HG02970 (cell line): ENCODE results near the gene RTL9.
"Not testable (repeated sequence)": the region's sequence is repeated elsewhere in the genome, so short reads cannot be mapped to it uniquely, and the experiment has no call there.

Source experiments
- ATAC-seq: cut with Tn5 transposase; IDR thresholded peaks from one replicate; pipeline ENCODE4 v1.9.1; 2021; ENCODE audit warnings: mild to moderate bottlenecking, moderate library complexity, moderate number of reproducible peaks; ENCODE audit not compliant: unreplicated experiment, low FRiP score

RTL9 gene

DNA sequence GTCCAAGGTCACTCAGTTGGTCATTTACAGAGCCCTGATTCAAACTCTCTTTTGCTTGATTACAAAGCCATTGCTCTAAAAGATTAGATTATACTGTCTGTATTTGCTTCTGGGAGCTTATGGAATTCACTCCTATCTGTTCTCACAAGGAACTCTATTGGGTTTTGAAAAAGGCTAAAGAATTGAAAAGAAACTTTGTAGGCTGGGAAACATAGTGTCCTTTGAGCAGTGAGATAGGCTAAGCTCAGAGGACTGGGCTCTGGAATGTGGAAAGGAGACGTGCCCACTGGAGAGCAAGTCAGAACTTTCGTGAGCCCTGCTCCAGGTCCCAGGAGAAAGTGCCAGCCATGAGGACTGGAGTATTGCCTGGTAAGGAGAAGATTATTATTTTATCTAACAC lies at the start of gene RTL9:
Gene RTL9, plus strand, starts transcription at position 301 of the 400 bp plus-strand sequence. CDS start 91,770 bp downstream, outside the sequence.
- ATAC-seq, result no peak

DNA sequence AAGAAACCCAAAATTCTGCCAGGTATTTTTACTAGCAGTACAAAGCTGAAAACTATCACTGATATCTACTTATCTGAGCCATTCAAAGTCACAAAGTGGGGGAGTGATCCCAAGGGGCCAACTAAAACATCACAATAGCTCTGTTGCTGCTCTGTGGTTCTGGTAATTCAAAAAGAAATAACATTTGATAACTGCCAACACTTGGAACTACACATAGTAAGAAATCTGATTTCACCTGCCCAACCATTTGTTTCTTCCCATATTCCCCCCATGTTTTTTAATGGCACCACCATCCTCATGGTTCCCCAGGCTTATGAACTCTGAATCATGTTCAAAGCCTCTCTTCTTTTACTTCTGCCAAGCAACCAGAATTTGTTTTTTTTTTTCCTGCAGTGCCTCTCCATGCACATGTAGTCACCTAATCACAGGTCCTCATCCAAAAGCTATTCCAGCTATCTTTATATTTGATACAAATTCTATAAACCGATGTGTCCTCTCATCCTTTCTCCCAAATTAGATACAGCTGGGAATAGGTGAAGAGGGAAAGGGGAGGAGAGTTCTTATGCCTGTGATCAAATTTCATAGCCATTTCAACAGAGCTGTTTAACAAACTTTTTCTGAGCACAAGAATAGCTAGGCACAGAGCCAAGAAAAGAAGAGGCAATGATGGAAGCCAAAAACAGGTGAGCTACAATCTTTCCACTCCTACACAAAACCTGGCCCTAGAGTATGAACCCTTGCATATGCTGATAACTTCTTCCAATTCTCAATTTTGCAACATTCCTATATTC lies 48.5 kb upstream of the RTL9 start:
- ATAC-seq, result no peak

DNA sequence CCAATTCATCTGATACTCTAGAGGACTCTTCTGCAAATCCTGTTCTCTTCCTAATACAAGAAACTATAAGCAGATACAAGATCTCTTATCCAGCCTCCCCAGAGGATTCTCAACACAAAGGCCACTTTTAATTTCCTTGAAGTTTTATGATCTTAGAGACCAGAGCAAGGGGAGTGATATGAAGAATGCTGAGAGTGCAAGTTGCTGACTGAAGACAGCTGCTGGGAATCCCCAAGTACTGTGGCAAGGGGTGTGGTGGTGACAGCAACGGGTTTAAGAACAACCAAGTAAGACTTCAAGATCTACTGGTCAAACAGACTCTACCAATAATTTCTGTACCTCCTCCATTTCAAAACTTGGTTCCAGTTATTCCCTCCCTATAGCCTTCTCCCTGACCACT lies 47.8 kb upstream of the RTL9 start:
- ATAC-seq, result no peak

DNA sequence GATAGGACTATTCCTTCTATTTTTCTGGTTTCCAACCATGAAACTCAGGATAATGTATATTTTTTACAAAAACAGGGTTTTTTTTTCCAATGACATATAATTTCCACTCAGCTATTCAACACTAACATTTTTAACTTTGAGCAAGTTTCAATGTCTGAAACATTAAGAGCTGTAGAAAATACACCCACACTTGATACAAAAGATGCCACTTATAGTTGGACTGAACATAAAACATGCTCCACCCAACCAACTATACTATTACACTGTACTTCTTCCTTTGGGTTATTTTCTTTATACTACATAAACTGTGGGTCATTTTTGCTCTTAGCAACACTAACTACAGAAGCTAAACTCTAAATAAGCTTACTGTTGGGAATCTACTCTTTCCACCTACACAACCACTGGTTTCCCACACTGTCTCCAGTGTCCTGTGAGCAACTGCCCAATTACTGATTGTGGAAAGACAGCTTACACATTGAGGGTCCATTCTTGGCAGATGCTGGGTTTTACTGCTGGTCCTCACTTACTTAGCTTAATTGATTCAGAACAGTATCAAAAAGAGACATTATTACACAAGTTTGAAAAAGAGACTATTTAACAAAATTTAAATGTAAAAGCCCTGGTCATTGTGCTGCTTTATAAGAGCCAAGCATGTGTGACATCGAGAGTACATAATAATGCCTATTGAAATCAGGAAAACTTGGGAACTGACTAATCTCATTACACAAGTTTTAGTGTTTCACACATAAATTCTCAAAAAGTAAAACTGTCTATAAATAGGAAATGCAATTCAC lies 47.0 kb upstream of the RTL9 start:
- ATAC-seq, result no peak

DNA sequence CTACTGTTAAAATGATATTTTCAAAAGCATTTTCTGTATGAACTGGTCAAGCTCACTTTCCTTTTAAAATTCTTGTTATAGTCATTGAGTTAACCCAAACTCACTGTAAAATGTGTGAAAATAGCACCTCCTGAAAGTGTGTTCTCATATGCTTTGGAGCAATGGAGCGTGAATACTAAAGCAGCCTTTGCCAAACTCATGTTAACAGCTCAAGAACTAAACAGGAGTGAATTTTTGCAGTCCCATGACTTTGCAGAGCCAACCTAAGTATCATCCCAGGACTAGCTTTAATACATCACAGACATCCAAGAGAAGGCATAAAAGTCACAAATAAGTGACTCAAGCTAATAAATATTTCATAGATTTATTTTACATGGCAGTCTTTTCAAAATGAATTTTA lies 43.1 kb upstream of the RTL9 start:
- ATAC-seq, result no peak

DNA sequence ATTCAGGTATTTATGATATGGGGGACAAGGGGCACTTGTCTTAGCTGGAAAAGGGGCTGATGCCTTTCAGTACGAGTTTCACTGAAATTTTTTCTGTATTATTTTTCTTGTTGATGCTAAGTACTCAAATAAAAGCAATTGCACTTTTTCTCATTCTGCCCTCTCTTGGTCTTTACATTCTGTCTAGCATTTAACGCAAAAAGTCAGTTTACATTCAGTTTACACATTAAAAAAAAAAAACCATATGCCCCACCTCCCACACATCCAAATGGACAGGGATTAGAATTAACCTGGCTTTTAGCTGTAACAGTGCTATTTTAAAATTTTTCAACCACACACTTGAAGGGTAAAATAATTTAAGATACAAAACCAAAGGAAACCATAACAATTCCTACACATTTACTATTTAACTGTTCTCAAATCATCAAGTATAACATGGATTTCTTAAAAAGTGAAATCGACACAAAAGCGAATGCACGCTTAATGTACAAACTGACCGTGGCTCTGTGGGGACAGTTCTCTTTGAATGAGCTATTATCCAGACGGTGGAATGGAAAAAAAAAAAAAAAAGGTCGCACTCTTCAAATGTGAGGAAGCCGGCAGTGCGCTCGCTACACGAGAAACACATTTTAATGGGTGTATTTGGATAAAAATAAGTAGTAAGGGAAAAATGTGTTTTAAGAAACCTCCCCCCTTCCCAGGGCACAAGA lies 42.1 kb upstream of the RTL9 start:
- ATAC-seq, result no peak

DNA sequence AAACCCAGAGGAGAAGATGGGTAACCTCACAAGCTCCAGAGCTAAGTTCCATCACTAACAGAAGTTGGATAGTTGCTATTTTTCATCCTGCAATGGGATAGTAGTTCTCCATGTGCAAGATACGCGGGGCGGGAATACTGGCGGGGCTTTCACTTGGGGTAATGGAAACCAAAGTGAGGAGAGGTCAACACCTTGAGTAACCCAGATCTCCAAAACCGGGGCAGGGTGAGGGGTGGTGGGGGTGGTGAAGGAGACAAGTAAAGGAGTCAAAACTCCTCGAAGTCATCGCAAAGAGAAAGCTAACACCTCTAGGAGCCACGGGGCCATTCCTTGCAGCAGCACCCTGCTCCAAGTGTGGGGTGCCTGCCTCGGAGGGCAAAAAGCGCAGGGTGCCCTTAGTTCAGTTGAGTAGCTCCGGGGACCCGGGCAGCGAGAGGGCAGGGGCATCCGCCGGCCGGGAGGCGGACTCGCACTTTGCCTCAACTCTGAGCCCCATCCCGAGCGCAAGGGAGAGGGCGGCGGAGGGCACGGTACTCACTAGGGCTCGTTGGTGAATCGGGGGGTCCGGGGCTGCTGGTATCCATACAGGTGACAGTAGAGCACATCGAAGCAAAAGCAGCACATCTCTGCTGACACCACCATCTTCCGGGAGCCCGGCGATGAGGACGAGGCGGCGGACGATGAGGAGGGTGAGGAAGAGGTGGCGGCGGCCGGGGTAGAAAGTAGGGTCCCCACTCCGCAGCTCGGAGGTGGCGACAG lies 41.4 kb upstream of the RTL9 start:
- no peak for ATAC-seq

DNA sequence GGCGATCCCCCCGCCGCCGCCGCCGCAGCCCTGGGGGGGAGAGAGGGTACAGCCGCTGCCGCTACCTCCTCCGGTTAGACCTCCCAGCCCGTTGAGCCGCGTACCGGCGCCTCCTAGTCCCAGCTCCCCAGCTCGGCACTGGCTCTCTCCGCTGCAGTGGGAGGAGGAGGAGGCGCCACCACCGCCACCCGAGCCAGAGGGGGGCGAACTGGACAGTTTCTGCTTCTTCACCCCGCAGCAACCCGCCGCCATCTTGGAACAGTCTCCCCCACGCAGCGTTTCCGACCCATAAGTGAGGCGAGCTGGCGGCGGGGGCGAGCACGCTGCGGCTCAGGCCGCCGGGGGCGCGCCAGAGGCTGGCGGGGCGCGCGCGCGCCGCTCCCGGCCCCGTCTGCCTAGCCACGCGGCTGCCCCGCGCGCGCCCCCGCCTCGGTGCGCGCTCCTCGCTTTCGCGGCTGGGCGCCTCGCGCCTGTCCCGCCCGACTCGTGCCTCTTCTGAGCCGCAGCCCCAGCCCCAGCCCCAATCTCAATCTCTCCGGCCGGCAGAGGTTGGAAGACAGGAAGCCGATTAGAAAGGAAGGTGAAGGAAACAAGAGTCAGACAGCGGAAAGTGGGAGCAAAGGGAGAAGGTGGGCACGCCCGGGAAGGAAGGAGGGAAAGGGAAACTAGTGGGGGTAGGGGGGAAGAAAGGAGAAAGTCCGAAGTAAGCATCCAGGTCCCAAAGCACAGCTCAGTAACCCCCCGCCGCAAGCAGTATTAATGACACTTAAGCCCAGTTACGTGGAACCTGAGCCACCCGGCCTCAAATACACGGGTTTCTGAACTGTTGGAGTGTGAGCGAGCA lies 40.6 kb upstream of the RTL9 start, which contains the start of gene AMMECR1:
Gene AMMECR1, minus strand, starts transcription at position 266 of the 844 bp plus-strand sequence. Its CDS starts 14 bp downstream, at position 252.
- ATAC-seq, result peak; percentile 81

DNA sequence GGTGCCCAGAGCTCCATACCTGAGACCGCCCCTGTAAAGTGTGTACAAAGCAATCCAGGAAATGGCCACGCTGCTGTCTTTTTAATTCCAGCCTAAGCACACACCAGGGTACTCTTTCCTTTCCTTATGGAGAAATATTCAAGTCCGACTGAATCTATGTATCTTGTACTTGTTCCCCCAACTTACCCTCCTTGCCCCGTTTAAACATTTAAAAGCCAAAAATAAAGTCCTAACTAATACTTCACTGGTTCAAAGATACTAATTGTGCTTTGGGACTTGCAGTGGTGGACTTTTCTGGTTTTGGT lies 40.0 kb upstream of the RTL9 start:
- ATAC-seq, result peak; percentile 10

DNA sequence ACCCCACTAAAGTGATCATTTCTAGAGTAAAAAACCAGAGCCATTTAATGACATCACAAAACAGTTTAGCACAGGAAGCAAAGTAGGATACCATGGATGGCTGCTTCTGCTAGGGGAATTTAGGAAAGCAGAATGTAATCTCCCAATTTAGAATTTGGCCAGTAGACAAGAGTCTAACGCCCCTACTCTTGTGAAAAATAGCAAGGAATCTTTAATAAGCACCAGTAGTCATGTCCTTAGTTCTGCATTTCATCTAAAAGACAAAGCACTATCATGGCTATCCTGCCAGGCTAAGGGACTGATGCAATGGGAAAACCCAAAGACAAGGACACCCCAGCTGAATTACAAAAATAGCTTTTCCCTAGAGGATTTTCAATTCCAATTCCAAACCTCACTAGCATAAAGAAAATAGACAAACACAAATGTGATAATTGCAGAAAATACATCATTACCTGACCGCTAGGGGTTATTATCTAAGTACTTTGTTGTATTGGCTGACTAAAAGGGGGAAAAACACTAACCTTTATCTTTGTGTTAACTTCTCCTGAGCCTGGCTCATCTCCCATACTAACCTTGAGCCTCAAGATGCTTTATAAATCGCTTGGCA lies 38.2 kb upstream of the RTL9 start:
- ATAC-seq, result no peak

DNA sequence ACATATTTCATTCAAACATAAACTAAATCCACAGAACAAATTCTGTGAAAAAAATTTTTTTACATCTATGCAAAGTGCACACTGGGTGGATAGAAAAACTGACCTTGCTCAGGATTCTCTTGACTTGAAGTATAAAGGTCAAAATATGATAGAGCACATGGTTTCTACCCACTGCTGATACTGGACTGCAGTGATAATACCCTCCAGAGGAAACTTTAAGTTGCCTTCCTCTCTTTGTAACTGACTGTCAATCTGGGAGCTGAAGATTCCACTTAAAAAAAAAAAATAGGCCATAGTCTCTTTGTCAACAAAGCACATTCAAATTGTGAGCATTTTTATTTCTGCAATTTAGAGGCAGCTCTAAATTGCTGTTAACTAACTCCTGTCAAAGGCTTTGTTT lies 37.6 kb upstream of the RTL9 start:
- no peak for ATAC-seq

DNA sequence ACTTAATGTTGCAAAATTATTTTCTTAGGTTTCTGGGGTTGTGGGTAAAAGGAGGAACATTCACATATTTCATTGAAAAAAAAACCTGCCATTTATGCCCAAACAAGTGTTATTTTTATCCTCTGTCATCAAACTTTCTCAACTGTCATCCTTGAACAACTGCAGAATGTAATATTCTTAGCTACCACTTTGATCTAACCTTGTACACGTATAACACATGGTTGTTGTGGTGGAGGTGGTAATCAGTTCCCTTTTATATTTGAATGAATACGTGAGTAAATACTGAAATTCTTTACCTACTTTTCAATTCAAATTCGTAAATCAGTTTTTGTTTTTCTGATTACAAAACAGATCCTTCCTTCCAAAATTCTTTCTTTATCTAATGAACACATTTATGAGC lies 37.0 kb upstream of the RTL9 start:
- no peak for ATAC-seq

DNA sequence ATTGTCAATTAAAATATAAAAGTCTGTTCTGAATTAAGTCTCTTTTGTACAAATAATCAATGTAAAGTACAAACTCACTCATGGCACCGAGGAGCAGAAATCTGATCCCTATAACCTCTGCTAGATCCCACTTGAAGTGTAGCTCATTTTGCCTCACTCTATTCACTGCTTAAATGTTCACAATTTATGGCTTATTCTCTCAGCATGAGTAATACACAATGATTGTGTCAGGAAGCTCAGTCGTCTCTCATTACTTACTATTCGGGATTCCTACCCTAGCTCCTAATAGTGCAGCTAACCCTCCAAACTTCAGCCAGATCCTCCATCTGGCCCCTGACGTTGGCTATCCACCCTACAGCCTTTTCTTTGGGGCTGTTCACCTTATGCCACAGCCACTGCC lies 36.0 kb upstream of the RTL9 start:
- no peak for ATAC-seq

DNA sequence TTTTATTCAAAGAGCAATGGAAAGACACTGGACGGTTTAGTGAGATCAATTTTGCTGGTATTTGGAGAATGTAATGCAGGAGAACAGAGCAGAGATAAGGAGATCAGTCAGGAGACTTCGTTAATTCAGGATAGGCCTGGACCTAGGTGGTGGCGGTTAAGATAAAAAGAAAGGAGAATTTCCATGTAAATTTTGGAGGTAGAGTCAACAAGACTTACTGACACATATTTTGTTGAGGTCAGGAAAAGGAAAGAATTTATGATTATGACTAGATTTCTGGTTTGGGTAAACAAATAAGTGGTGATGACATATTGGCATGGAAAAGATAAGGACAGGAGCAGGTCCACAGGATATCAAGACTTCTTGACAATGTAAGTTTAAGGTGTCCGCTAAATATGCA lies 31.9 kb upstream of the RTL9 start:
- no peak for ATAC-seq

DNA sequence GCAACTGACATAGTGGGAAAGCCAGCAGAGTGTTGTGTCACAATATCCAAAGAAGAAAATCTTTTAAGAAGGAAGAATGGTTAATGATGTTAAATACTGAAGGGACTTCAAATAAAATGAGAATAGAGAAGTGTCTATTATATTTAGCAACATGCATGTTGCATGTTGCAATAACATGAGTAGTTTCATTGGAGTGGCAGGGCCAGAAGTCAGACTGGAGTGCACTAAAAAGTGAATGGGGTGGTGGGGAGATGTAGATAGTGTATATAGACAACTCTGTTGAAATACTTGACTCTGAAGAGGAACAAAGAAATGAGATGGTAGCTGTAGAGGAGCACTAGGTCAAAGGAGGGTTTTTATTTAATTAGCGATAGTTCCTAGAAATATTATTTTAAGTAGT lies 31.3 kb upstream of the RTL9 start:
- ATAC-seq, result no peak

DNA sequence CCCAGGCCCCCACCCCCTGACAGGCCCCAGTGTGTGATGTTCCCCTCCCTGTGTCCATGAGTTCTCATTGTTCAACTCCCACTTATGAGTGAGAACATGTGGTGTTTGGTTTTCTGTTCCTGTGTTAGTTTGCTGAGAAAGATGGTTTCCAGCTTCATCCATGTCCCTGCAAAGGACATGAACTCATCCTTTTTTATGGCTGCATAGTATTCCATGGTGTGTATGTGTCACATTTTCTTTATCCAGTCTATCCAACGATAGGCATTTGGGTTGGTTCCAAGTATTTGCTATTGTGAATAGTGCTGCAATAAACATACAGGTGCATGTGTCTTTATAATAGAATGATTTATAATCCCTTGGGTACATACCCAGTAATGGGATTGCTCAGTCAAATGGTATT lies 30.0 kb upstream of the RTL9 start:
- not testable (repeated sequence) for ATAC-seq

DNA sequence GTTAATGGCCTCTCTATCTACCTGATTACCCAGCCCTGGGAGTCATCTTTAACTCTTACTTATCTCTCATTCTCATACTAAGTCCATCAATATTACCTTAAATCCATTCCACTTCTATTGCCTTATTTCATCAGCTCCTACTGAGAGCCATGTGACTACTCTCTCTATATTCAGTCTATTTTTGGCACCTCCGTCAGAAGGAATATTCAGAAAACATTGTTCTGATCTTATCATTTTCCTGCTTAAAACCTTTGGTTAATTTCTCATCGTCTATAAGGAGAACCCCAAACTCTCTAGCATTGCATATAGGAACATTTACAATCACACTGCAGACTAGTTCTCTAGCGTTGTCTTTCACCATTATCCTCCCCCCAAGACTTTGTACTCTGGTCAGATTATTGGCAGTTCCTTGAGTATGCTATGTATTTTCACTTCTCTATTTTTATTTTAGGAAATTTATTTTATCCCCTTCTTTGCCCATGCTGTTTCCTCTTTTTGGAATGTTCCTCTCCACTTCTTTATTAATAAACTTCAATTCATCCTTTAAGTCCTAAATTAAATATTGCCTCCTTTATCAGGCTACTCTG lies 27.1 kb upstream of the RTL9 start:
- no peak for ATAC-seq

DNA sequence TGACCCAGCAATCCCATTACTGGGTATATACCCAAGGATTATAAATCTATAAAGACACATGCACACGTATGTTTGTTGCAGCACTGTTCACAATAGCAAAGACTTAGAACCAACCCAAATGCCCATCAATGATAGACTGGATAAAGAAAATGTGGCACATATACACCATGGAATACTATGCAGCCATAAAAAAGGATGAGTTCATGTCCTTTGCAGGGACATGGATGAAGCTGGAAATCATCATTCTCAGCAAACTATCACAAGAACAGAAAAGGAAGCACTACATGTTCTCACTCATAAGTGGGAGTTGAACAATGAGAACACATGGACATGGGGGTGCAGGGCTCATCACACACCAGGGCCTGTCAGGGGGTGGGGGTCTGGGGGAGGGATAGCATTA lies 25.2 kb upstream of the RTL9 start:
- not testable (repeated sequence) for ATAC-seq

DNA sequence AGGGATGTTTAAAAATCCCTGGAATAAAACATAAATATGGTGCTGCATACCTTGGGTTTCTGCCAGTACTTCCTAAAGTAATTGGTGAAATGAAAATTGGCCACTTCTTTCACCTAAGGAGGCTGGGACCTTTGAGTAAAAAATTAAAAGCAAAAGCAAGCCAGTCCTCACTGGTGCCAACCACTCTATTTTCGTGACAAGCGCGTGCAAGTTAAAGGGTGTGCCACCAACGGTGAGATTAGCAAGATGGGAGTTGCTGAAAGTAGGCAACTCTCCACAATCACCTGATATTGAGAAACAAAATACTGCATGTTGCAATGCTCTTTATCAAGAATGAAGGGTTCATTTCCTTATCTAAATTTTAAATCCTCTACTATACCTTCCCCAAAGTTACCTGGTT lies 19.7 kb upstream of the RTL9 start:
- ATAC-seq, result no peak
